ENCODE measurements around the gene PLIN4.
"Not testable (repeated sequence)": the region's sequence is repeated elsewhere in the genome, so short reads cannot be mapped to it uniquely, and the experiment has no call there.

The PLIN4 gene

GRCh38 chr19:4547303-4548237, 29.3 kb upstream of the PLIN4 start:
- no peak for DNase-seq

GRCh38 chr19:4543842-4544647, 25.8 kb upstream of the PLIN4 start:
- DNase-seq = no peak

GRCh38 chr19:4542896-4543841, 24.9 kb upstream of the PLIN4 start:
- DNase-seq = no peak

- not testable (repeated sequence) for DNase-seq
These were observed 23.5 kb upstream of the PLIN4 start for GRCh38 chr19:4541806-4542145.

DNA sequence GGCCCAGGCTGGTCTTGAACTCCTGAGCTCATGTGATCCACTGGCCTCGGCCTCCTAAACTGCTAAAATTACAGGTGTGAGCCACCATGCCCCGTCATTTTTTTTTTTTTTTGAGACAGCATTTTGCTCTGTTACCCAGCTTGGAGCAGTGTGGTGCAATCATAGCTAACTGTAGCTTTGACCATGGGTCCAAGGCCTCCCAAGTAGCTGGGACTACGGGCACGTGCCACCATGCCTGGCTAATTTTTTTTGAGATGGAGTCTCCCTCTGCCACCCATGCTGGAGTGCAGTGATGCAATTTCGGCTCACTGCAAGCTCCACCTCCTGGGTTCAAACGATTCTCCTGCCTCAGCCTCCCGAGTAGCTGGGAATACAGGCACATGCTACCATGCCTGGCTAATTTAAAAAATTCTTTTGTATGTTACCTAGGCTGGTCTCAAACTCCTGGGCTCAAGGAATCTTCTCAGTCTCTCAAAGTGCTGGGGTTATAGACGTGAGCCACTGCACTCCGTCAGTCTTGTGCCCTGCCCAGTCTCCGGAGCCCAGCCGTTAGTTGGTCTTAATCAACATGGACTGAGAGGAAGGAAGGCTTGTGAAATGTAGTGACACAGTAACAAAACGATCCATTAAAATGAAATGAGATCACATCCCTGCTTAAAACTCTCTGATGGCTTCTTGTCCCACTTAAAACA, 23.0 kb upstream of the PLIN4 start:
- DNase-seq = no peak

DNA sequence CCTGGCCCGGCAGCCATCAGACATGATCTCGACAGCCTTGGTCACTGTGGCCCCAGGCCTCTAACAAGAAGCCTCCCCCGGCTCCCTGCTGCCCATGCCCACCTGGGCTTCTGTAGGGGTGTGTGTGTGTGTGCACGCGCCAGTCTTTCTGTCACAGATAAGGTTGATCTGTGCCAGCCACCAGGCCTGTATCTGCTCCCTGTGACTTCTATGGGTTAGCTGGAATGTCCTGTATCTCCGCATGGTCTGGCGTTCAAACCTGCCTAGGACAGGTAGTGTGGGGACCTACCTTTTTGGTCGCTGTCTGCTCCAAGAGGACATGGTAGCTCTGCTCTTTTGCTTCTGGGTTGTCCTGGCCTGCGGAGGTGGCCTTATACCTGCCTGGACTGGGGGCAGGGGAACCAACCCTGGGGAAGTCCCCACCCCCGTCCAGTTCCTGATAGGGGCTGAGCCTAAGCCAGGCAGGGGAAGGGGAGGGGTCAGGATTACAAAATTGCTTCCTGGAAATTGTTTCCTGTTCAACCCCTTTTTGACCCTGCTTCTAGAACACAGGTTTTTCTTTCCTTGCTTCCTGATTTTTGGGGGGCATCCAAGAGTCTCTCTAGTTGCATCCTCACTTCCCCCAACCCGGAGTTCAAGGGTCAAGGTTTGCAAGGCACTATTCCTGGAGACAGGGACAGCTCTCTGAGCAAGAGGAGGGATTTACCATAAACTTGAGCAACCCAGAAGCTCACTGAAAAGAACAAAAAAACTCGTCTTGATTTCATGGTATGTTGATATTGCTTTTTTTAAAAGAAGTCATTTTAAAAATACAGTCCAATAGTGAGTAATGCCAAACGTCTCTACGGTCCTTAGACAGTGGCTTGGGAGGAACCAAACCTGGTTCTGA, 21.7 kb upstream of the PLIN4 start, which contains the start of gene LRG1:
Gene LRG1, minus strand, starts transcription at position 344 of the 889 bp plus-strand sequence. Its CDS starts 23 bp downstream, at position 321.
- no peak for DNase-seq

GRCh38 chr19:4539169-4539692, 20.9 kb upstream of the PLIN4 start:
- no peak for DNase-seq

DNA sequence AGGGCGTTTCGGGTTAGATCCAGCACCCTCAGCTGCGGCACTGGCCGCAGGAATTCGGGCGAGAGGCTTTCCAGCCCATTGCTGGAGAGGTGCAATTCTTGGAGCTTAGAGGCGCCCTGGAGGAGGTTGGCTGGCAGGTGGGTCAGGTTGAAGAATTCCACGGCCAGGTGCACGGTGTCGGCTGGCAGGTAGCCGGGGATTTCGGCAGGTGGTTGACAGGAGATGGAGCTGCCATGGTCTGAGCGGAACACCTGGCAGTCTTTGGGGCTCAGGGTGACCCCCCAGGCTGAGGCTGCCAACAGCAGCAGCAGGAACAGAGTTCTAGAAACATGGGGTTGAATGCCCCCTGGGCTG, 20.3 kb upstream of the PLIN4 start:
- no peak for DNase-seq

DNA sequence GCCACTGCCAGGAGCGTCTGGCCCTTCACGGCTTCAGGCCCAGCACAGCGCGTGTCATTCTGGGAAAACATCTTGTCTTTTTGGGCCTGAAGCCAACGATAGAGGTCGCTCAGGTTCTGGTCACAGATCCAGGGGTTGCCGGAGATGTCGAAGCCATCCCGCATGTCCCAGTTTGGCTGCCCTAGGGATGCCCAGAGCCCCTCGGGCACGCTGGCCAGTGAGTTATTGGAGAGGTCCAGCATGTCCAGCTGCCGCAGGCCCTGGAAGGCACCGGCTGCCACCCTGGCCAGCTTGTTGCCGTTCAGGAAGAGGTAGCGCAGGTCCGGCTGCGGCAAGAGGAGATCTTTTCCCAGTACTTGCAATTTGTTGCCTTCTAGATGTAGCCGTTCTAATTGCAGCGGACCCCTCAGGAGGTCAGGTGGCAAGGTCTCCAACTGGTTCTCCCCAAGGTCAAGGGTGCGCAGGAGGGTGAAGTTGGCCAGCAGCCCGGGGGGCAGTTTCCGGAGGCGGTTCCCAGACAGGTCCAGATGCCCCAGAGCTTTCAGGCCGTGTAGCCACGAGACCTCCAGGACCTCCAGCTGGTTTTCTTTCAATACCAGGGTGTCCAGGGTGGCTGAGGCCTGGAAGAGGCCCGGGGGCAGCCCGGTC, 19.8 kb upstream of the PLIN4 start:
- no peak for DNase-seq

GRCh38 chr19:4536798-4537197, 18.5 kb upstream of the PLIN4 start:
- DNase-seq = no peak

GRCh38 chr19:4534836-4535658, 16.8 kb upstream of the PLIN4 start, which contains the start of gene PLIN5:
PLIN5 (minus strand) TSS chr19:4535224; CDS start chr19:4534074, 1,150 bp downstream.
- peak in 1 of 2 experiments; percentile 19 for DNase-seq

- DNase-seq = no peak
These were observed 15.6 kb upstream of the PLIN4 start for GRCh38 chr19:4533835-4534424.

- DNase-seq = no peak
These were observed 15.0 kb upstream of the PLIN4 start for GRCh38 chr19:4533334-4533733.

DNA sequence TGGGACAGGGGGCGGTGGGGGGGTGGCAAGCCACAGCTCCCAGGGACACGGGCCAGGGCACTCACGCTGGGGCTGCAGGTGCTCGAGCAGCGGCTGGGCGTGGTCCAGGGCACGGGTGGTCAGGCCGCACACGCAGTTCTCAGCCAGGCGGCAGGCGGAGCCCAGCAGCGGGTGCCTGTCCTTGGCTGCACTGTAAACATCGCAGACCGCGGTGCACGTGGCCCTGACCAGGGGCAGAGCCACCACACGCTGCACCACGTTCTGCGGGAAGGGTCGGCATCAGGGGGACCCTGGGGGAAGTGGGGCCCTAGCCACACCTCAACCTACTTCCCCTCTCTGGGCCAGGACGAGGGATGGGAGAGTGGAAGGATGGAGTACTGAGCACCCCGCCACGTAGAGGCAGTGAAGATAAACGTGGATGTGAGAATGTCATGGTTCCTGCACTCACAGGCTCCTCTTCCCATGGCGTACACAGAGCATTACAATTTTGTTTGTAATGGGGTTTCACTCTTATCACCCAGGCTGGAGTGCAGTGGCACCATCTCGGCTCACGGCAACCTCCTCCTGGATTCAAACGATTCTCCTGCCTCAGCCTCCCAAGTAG, 13.4 kb upstream of the PLIN4 start:
- DNase-seq = no peak

DNA sequence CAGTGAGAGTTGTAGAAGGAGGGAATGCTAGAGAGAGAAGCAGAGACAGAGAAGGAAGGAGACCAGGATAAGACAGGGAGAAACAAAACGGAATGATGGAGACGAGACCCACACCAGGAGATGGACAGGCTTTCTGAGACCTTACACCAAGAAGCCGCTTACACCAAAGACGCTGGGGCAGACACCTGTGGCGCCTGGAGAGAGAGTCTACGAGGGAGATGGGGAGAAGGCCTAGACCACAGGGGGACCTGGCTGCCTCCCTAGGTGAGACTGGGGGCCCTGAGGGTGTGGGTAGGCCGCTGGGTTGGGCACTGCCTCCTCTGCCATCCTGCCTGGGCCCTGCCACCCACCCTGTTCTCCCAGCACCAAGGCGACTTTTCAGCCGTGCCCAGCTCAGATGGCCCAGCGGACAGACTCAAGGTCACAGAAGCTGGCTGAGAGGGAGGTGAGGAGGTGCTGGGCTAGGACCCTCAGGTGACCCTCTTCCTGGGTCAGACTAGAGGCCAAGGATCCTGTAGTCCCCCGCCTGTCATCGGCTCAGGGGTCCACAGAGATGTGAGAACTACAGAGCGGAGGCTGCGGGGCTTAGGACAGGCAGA, 11.7 kb upstream of the PLIN4 start:
- DNase-seq = no peak

DNA sequence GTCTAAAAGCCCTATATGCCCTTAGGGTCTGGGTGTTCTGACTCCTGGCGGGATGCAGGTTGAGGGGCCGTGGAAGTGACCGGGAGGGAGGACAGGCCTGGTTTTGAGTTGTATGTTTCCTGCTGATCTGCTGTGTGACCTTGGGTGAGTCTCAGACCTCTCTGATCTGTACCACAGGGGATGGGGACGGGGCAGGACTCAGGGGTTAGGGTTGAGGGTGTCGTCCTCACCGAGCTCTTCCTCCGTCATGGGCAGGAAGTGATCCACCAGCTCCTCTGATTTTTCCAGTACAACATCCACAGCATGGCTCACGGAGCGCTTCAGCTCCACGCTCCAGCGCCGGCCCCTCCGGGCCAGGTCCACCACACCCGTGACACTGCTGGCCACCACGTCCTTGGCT, 10.6 kb upstream of the PLIN4 start:
- no peak for DNase-seq

- DNase-seq = not testable (repeated sequence)
These were observed 9.1 kb upstream of the PLIN4 start for GRCh38 chr19:4527377-4527776.

DNA sequence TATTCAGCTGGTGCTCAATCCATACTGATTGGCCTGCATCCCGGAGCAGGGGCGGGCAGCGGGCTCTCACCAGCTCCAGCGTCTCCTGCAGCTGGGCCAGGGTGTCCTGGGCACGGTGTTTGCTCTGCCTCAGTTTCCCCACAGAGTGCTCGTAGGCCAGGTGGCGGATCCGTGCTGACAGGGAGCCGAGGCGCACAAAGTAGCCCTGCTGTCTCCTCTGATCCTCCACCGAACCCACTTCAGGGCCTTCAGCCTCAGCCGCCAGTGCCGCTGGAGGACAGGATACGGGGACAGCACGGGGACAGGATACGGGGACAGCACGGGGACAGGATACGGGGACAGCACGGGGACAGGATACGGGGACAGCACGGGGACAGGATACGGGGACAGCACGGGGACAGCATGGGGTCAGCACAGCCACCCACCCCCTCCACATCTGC, 7.3 kb upstream of the PLIN4 start:
- no peak for DNase-seq

Measured in activated CD4-positive, alpha-beta T cell treated with anti-CD3 and anti-CD28 coated beads, Interleukin-2, amount 50 U/mL, for 4 hours (primary cell).